Left ventricle myocardium superior (tissue), 1 donor: ENCODE results near the gene HOMER2. TPM values are rescaled to one million over a fixed set of nuclear protein-coding genes. Genes with fewer than 3 reads are reported as not detected.
"Not testable (repeated sequence)": the region's sequence is repeated elsewhere in the genome, so short reads cannot be mapped to it uniquely, and the experiment has no call there.

Experiments used
- ATAC-seq: fragments of 200-7000 bp; cut with Tn5 transposase; one replicate; pipeline ENCODE4 v1.9.1; 2020; ENCODE audit warnings: mild to moderate bottlenecking, moderate library complexity
- DNase-seq: peaks from one replicate; pipeline ENCODE4 v3.0.0-alpha.2; 2020
- intact Hi-C: fragments of 100-400 bp; cut with micrococcal nuclease; formaldehyde crosslinking; loops from one replicate; pipeline ENCODE4 v1.11.0; 2022
- total RNA-seq: library from RNA; stranded (reverse); fragmentation: NEBNext Ultra II Directional; extraction: Animal tissue kit (Norgen Biotek cat#: 25700); gene quantifications from one replicate; pipeline ENCODE4 v1.2.1, GENCODE V29; 2021
- donor health status: DM: no; HTN: yes; CAD: no; lungs with severe emphysema.

HOMER2 gene
- total RNA-seq, 1 donor from 2014 or later, result 59.4 TPM

DNA sequence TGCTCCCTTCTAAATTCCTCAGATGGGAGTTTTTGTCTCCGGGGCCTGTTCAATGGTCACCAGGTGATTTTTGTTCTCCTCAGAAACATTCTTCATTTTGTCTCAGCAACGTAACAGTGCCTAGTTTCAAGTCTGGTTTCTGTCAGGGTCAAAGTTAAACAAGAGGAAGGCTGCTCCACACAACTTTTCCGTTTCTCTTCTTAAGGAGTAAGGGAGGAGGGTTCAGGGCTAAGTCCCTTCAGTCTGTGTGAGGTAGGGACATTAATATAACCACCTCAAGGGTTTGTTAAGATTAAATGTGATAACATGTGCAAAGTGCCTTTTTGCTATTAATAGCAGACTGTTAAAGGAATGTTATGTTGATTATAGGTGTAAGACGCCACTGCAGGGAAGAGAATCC lies 41.8 kb downstream of the HOMER2 start:
- no peak for ATAC-seq
- intact Hi-C loops, result no loop called here
- no peak for DNase-seq

DNA sequence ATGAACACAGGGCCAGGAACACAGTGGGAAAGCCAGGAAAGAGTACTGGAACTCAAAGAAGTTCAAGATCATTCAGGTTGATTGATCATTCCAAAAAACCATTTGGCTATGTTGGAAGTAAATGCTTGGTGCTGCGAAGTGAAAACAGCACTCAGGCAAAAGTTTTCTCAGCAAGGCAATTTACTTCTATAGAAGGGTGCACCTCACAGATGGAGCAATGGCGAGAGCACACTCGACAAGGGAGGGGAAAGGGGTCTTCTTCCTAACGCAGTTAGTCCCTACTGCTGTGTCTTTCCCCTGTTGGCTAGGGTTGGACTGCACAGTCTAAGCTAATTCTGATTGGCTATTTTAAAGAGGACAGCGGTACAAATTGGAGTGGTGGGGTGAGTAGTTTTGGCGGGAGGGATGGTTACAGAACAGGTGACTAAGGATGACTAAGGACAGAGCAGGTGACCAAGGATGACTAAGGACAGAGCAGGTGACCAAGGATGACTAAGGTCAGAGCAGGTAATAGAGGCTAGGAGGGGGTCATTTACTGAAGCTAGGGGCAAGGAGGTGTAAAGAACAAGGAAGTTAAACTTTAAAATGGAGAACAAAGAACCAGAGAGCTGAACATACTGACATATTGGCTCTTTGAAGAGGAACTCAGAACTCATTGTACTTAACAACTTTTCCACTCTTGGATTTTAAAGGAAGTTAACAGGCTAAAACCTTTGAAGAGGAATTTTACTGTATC lies 43.3 kb downstream of the HOMER2 start:
- intact Hi-C loops, result no loop called here
- ATAC-seq (no peak), DNase-seq (no peak)

GRCh38 chr15:82907350-82907749 lies 45.2 kb downstream of the HOMER2 start:
- DNase-seq (no peak), ATAC-seq (no peak)
- intact Hi-C loops, result no loop called here

DNA sequence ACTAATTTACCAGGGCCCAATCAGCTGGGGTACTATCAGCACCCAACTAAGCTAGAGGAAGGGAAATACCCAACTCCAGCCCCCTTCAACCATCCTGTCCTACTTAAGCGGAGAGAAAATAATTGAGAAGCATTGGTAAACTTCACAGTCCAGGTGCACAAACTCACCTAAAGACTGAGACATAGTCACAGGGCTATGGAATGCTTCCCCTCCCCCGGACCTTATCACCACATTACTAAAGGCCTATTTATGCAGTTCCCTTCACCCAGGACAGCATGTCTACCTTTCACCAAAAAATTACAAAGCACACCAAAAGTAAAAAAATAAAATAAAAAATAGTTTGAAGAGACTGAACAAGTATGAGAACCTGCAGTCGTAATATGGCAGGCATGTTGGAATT lies 47.9 kb downstream of the HOMER2 start:
- DNase-seq, result no peak
- intact Hi-C loops, result no loop called here
- no peak for ATAC-seq

DNA sequence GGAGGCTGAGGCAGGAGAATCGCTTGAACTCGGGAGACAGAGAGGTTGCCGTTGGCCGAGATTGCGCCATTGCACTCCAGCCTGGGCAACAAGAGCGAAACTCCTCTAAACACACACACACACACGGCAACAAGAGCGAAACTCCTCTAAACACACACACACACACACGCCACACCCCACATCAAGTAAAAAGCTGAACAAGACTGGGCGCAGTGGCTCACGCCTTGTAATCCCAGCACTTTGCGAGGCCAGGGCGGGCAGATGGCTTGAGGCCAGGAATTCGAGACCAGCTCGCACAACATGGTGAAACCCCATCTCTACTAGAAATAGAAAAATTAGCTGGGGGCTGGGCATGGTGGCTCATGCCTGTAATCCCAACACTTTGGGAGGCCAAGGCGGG lies 49.0 kb downstream of the HOMER2 start:
- ATAC-seq (no peak), DNase-seq (no peak)
- intact Hi-C loops, result no loop called here

GRCh38 chr15:82901114-82901805 lies 51.3 kb downstream of the HOMER2 start:
- ATAC-seq, result no peak
- intact Hi-C loops, result no loop called here

DNA sequence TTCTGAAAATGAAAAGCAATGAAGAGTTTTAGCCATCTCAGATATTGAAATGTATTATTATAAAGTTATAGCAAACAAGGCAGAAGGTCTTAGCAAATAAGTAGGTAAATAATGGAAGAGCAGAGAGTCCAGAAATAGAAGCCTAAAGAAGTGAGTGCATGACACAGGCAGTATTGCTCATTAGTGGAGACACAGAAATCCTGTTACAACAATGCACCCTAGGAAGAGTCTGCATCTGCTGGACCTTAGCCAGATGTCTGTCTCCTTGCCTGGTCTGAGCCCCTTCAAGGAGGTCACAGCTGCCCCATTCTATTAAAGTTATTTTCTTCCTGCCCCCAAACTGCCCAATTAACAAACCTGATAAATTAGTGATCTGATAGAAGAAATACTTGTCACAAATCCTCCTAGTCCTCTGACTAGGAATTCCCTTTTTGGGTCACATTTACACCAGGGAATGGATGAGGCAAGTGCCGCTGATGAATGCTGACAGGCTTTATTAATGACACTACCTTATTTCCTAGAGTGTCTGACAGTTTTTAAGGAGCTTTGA lies 51.9 kb downstream of the HOMER2 start:
- intact Hi-C loops, result no loop called here
- ATAC-seq (no peak), DNase-seq (no peak)

More at GRCh38 chr15:82901114-82901805, 51.3 kb downstream of the HOMER2 start:
- no peak for DNase-seq

DNA sequence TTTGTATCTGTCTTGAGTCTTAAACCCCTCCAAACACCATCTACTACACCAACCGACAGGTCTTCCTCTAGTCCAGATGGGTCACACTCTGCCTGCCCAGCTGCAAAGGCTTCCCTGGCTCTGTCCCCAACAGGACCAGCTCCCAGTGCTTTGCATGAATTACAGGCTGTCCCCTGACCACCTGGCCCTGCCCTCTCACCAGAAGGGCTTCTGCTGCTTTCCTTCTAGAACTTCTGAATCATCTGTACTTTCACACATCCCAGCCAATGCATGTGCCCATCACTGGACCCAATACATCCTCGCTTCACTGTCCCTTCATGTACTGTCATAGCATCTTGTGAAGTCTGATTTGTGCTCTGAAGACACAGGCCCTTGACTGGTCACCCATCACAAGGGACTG lies 53.6 kb downstream of the HOMER2 start:
- ATAC-seq (no peak), DNase-seq (no peak)
- intact Hi-C loops, result no loop called here

DNA sequence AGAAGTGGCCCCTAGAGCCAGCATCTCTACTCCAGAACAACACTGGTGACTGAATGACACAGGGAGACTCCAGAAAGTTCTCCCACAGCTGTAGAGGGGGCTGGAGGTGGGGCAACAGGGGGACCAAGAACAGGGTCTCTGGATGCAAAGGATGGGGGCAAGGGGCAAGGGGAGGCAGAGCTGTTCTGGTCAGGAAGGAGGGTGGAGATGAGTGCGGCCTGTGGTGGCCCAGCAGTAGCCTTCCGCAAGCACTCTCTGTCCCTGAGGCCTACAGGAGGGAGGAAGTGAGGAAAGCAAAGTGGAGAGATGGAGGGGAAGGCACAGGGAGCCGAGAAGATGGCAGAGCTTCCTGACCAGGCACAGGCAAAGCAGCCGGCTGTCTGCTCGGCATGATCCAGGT lies 56.5 kb downstream of the HOMER2 start:
- intact Hi-C loops, result no loop called here
- no peak for ATAC-seq
- DNase-seq, result no peak

DNA sequence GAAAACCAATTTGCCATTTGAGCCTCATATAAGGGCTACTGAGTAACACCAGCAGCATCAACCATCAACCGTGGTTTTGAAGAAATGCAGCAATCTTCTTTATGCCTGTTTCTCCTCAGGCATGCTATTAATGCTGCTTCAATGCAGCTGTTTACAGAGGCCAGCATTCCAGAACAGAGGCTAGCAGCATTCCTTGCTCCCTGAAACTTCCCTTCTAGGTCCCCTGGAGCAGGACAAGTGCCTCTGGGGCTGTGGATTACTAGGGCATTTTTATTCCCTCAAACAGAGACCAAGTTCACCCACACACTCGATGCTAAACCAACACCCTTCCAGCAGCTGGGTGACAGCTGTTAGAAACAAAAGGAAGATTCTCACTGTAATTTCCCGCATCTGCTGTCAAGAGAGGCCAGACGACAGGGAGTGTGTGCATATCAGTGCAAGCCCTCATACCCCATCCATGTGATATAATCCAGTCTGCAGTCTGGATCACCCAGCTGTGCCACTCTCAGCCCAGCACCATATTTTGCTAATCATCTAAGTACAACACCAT lies 57.5 kb downstream of the HOMER2 start:
- intact Hi-C loops, result no loop called here
- ATAC-seq (no peak), DNase-seq (no peak)

DNA sequence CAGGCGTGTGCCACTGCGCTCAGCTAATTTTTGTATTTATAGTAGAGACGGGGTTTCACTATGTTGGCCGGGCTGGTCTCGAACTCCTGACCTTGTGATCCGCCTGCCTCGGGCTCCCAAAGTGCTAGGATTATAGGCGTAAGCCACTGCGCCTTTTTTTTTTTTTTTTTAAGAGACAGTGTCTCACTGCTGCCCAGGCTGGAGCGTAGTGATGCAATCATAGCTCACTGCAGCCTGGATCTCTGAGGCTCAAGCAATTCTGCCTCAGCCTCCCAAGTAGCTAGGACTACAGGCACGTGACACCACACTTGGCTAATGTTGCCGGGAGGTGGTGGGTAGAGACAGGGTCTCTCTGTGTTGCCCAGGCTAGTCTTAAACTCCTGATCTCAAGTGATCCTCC lies 59.0 kb downstream of the HOMER2 start:
- ATAC-seq, result not testable (repeated sequence)

GRCh38 chr15:82892573-82892972 lies 59.9 kb downstream of the HOMER2 start:
- intact Hi-C loops, result no loop called here
- ATAC-seq (no peak), DNase-seq (no peak)

More for the DNA sequence above, 59.0 kb downstream of the HOMER2 start:
- DNase-seq, intact Hi-C loops: not testable (repeated sequence)

GRCh38 chr15:82890995-82891390 lies 61.5 kb downstream of the HOMER2 start:
- ATAC-seq (no peak), DNase-seq (no peak)
- intact Hi-C loops, result no loop called here

- intact Hi-C loops, result no loop called here
- DNase-seq (no peak), ATAC-seq (no peak)
Observed at GRCh38 chr15:82890338-82890994, 62.1 kb downstream of the HOMER2 start.

- DNase-seq (no peak), ATAC-seq (no peak)
- intact Hi-C loops, result no loop called here
Observed at GRCh38 chr15:82882273-82882928, 70.1 kb downstream of the HOMER2 start.

GRCh38 chr15:82881747-82882146 lies 70.8 kb downstream of the HOMER2 start:
- no peak for ATAC-seq
- no peak for DNase-seq
- intact Hi-C loops, result no loop called here

DNA sequence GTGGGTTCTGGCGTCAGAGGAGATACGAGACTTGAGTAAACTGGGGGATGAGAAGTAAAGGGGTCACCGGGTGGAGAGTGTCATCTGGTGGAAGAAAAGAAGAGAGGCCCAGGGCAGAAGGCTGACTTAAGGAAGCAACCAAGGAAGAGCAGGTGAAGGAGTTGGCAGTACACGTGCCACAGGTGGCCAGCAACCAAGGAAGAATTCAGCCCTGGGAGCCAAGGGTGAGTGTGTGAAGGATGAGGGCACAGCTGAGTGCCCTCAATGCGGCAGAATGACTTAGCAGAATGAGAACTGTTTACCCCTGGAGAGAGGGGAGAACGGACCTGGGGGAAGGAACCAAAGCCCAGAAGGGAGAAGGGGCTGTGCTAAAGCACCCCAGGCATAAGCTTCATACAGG lies 71.8 kb downstream of the HOMER2 start:
- intact Hi-C loops, result no loop called here
- no peak for ATAC-seq
- no peak for DNase-seq

- DNase-seq (no peak), ATAC-seq (no peak)
- intact Hi-C loops, result no loop called here
Observed at GRCh38 chr15:82878325-82878724, 74.2 kb downstream of the HOMER2 start.

GRCh38 chr15:82877825-82878224 lies 74.7 kb downstream of the HOMER2 start:
- intact Hi-C loops, result no loop called here
- DNase-seq (no peak), ATAC-seq (no peak)
